Measurements from ENCODE around the gene ADAD2. TPM values are rescaled to one million over a fixed set of nuclear protein-coding genes. Genes with fewer than 3 reads are reported as not detected.

ADAD2 gene
- under 0.01 TPM in 1 of 2 replicates, not detected in the other for total RNA-seq

DNA sequence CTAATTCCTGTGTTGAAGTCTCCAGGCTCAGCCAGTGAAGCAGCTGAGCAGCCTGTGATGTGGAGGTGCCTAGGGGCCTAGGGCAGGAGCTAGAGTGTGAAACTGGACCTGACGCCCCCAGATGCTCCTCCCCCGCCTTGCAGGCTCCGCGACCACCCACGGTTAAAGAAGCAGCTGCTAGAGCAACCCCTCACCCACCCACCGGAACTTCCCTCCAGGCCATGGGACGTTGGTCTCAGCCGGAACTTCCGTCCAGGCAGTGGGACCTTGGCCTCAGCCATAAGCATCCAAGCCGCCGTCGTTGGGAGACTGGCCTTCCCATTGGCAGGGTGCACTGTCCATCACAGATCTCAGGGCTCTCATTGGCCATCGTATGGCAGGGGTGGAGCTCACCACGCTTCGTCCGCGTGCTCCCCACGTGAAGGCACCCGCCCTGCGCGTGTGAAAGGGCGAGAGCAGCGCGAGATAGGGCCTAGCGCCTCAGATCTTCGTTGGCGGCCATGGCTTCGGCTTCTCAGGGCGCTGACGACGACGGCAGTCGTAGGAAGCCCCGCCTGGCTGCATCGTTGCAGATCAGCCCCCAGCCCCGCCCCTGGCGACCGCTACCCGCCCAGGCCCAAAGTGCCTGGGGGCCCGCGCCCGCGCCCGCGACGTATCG lies at the start of gene ADAD2:
Gene ADAD2 (plus strand): TSS at position 427 of the 658 bp plus-strand sequence. CDS start 74 bp downstream, at position 501.
- H3K4me2 ChIP-seq (ENCODE audit: insufficient read depth, low read length) = no peak within 1 kb of the TSS
- H3K36me3 ChIP-seq (ENCODE audit: insufficient read depth, low read length) = no peaks in the 10 kb centered on the region
- no peak within 1 kb of the TSS for H3K4me3 ChIP-seq (ENCODE audit: insufficient read depth, low read length)
- peaks cover 5% of the 10 kb centered on the region for H3K27me3 ChIP-seq (ENCODE audit: insufficient read depth, low read length)
- no peak within 1 kb of the TSS for H2AFZ ChIP-seq (ENCODE audit: low read length)
- no peaks in the 10 kb centered on the region for H3K4me1 ChIP-seq (ENCODE audit: insufficient read depth, low read length)
- TF ChIP-seq, protein P1, sequence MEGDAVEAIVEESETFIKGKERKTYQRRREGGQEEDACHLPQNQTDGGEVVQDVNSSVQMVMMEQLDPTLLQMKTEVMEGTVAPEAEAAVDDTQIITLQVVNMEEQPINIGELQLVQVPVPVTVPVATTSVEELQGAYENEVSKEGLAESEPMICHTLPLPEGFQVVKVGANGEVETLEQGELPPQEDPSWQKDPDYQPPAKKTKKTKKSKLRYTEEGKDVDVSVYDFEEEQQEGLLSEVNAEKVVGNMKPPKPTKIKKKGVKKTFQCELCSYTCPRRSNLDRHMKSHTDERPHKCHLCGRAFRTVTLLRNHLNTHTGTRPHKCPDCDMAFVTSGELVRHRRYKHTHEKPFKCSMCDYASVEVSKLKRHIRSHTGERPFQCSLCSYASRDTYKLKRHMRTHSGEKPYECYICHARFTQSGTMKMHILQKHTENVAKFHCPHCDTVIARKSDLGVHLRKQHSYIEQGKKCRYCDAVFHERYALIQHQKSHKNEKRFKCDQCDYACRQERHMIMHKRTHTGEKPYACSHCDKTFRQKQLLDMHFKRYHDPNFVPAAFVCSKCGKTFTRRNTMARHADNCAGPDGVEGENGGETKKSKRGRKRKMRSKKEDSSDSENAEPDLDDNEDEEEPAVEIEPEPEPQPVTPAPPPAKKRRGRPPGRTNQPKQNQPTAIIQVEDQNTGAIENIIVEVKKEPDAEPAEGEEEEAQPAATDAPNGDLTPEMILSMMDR (IDR thresholded peaks at IDR 0.05; ENCODE audit: extremely low read depth, low read depth, low read length) = no peak
- peak; percentile 86 for DNase-seq (ENCODE audit: insufficient read length, low spot score, missing footprints)
- no peaks in the 10 kb centered on the region for H3K9me3 ChIP-seq (ENCODE audit: low read depth, low read length)
- no peaks in the 10 kb centered on the region for H4K20me1 ChIP-seq (ENCODE audit: insufficient read depth, low read length)
- H3K27ac ChIP-seq (ENCODE audit: low read depth, low read length) = no peak within 1 kb of the TSS
- peaks cover 10% of the 10 kb centered on the region for H3K79me2 ChIP-seq (ENCODE audit: insufficient read depth, low read length)

DNA sequence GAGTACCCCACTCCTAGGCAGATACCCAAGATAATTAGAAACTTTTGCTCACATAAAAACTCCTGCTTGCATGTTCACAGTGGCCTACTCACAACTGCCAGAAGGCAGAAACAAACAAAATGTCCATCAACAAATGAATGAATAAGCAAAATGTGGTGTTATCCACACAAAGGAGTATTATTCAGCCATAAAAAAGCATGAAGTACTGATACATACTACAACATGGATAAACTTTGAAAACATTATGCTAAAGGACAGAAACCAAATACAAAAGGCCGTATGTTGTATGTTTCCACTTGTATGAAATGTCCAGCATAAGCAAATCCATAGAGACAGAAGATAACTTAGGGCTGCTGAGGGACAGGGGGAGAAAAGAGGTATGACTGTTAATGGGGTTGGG lies 47.9 kb upstream of the ADAD2 start:
- peaks cover 57% of the 10 kb centered on the region for H3K79me2 ChIP-seq (ENCODE audit: insufficient read depth, low read length)
- no peak overlapping the region for H3K27ac ChIP-seq (ENCODE audit: low read depth, low read length)
- H3K27me3 ChIP-seq (ENCODE audit: insufficient read depth, low read length) = peaks cover 9% of the 10 kb centered on the region
- no peaks in the 10 kb centered on the region for H3K36me3 ChIP-seq (ENCODE audit: insufficient read depth, low read length)
- no peak for DNase-seq (ENCODE audit: insufficient read length, low spot score, missing footprints)
- no peaks in the 10 kb centered on the region for H3K9me3 ChIP-seq (ENCODE audit: low read depth, low read length)
- H2AFZ ChIP-seq (ENCODE audit: low read length) = no peak overlapping the region
- TF ChIP-seq, protein P1 (IDR thresholded peaks at IDR 0.05; ENCODE audit: extremely low read depth, low read depth, low read length) = no peak
- H3K4me2 ChIP-seq (ENCODE audit: insufficient read depth, low read length) = no peak overlapping the region
- peaks cover 7% of the 10 kb centered on the region for H3K4me1 ChIP-seq (ENCODE audit: insufficient read depth, low read length)
- peaks cover 11% of the 10 kb centered on the region for H4K20me1 ChIP-seq (ENCODE audit: insufficient read depth, low read length)
- no peak overlapping the region for H3K4me3 ChIP-seq (ENCODE audit: insufficient read depth, low read length)

DNA sequence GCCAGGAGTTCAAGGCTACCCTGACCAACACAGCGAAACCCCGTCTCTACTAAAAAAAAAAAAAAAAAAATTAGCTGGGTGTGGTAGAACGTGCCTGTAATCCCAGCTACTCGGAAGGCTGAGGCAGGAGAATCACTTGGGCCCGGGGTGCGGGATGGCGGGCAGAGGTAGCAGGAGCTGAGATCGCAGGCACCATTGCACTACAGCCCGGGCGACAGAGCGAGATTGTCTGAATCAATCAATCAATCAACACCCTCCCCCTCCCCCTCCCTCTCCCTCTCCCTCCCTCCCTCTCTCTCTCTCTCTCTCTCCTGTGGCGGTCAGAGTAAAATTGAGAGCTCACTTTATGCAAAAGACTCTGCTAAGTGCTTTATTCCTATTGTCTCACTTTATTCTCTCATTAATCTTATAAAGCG lies 47.2 kb upstream of the ADAD2 start:
- Histone ChIP-seq H3K79me2 (ENCODE audit: insufficient read depth, low read length) (peaks cover 52% of the 10 kb centered on the region), H3K4me2 (ENCODE audit: insufficient read depth, low read length) (peak overlapping the region; percentile 99), H3K36me3 (ENCODE audit: insufficient read depth, low read length) (no peaks in the 10 kb centered on the region), H3K27me3 (ENCODE audit: insufficient read depth, low read length) (peaks cover 9% of the 10 kb centered on the region), H3K4me3 (ENCODE audit: insufficient read depth, low read length) (peak overlapping the region; percentile 90), H3K9me3 (ENCODE audit: low read depth, low read length) (no peaks in the 10 kb centered on the region), H4K20me1 (ENCODE audit: insufficient read depth, low read length) (peaks cover 9% of the 10 kb centered on the region), H3K4me1 (ENCODE audit: insufficient read depth, low read length) (peaks cover 7% of the 10 kb centered on the region), H3K27ac (ENCODE audit: low read depth, low read length) (peak overlapping the region; percentile 2), H2AFZ (ENCODE audit: low read length) (peak overlapping the region; percentile 93)
- no peak for DNase-seq (ENCODE audit: insufficient read length, low spot score, missing footprints)
- TF ChIP-seq, protein P1 (IDR thresholded peaks at IDR 0.05; ENCODE audit: extremely low read depth, low read depth, low read length) = no peak

DNA sequence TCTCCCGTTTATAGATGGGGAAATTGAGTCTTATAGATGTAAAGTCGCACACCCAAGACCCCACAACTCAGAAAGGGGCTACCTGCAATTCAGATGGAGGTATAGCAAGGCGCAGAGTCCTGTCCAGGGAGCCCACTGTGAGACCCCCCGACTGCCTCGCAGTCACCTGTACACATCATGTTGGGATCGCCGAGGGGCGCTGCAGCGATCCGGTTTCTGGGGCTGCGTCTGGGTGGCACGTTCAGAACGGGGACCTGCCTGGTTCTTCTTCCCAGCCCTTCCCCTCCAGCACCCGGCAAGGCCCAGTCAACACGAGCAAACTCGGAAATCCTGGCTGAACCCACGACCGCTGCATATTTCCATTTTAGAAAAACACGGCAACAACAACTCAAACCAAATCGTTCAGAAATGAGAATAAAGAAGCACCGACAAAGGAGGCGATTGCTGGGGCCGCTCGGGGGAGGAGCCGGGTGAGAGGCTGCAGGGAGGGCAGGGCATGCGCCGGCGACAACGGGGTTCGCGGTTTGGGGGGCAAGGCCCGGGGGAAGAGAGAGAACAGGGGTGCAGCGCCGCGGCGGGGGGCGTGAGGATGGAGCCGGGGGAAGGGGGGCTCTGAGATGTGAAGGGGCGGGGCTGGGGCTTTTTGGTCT lies 46.6 kb upstream of the ADAD2 start:
- Histone ChIP-seq H3K4me3 (ENCODE audit: insufficient read depth, low read length) (peak overlapping the region; percentile 90), H3K9me3 (ENCODE audit: low read depth, low read length) (no peaks in the 10 kb centered on the region), H3K4me2 (ENCODE audit: insufficient read depth, low read length) (peak overlapping the region; percentile 99), H3K79me2 (ENCODE audit: insufficient read depth, low read length) (peaks cover 47% of the 10 kb centered on the region), H3K36me3 (ENCODE audit: insufficient read depth, low read length) (no peaks in the 10 kb centered on the region), H2AFZ (ENCODE audit: low read length) (peak overlapping the region; percentile 93), H3K27me3 (ENCODE audit: insufficient read depth, low read length) (peaks cover 9% of the 10 kb centered on the region), H4K20me1 (ENCODE audit: insufficient read depth, low read length) (peaks cover 4% of the 10 kb centered on the region), H3K27ac (ENCODE audit: low read depth, low read length) (peak overlapping the region; percentile 2), H3K4me1 (ENCODE audit: insufficient read depth, low read length) (peaks cover 4% of the 10 kb centered on the region)
- DNase-seq (ENCODE audit: insufficient read length, low spot score, missing footprints) = peak; percentile 84
- TF ChIP-seq, protein P1 (IDR thresholded peaks at IDR 0.05; ENCODE audit: extremely low read depth, low read depth, low read length) = peak; percentile 15

Data from osteoblast (primary cell).